Erythroblast (primary cell): Measurements from ENCODE around the gene TFDP1.
A peak's percentile ranks its signal among the peaks of the same experiment; 100 is the strongest.

Experiments
- DNase-seq, 2 experiments: peaks; one replicate each; lab custom pipeline; 2025; lab: John Stamatoyannopoulos, UW
- GATA1 ChIP-seq: IDR thresholded peaks from 2 replicates; pipeline ENCODE4 v1.6.1; 2011; ENCODE audit warnings: low read depth, mild to moderate bottlenecking, control low read depth, low read length, moderate library complexity
- POLR2A ChIP-seq: IDR thresholded peaks from 2 replicates; pipeline ENCODE4 v1.6.1; 2011; ENCODE audit warnings: mild to moderate bottlenecking, low read length

TFDP1 gene

DNA sequence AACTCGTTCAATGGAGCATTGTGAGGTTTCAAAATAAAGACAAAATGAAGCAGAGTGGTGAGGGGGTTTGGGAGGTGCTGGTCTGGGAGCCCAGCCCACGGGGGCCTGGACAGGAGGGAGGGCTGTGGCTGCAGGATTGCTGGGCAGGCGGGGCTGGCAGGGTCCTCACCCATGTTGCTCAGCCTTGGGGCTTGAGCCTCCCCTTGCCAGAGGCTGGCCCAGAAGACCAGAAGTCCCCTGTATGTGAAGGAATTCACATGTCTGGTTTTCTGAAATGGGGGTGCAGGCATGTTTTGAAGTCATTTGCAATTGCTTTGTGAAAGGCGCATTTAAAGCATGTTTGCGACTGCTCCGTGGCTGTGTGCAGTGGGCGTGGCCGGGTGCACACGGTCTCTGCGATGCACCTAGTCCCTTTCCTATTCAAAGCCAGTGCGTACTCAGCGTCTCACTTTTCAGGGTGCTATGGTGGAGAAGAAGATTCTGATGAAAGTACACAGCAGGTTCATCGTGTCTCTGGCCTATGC, 84.7 kb downstream of the TFDP1 start:
- TF ChIP-seq POLR2A (no peak), GATA1 (no peak)

DNA sequence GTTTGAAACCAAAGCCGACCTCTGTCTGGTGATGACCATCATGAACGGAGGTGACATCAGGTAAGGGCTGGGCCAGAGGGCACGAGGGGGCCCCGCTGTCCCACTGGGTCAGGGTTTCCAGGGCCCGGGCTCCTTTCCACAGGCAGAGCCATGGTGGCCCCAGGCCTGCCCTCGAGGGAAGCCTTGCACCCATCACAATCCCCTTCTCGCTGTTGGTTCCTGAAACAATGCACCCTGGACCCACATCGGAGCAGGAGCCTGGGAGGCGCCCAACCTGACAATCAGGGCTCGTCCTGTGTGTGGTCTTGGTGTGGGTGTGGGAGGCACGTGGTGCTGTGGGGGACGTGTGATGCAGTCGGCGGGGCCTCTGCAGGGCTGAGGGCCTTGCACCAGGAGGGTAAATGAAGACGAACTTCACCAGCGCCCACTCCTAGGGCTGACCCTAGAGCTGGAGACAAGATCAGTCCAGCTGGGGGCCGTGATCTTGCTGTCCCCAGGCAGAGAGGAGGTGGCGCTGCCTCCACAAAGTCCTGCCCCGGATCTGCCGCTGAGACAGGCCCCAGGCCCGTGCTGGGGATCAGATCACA, 85.3 kb downstream of the TFDP1 start:
- no peak for TF ChIP-seq POLR2A
- DNase-seq, result no peak

More for the DNA sequence above, 84.7 kb downstream of the TFDP1 start:
- no peak for DNase-seq

DNA sequence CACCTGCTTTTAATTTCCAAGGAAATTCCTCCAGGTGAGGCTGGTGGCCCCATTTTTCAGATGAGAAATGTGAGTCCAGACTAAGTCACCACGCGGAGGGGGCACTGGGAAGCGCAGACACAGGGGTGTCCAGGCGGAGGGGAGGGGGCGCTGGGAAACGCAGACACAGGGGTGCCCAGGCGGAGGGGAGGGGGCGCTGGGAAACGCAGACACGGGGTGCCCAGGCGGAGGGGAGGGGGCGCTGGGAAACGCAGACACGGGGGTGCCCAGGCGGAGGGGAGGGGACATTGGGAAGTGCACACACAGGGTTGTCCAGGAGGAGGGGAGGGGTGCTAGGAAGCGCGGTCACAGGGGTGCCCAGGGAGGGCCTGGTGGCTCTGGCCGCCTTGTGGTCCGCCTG, 86.0 kb downstream of the TFDP1 start:
- no peak for TF ChIP-seq POLR2A
- no peak for TF ChIP-seq GATA1
- DNase-seq, result no peak

DNA sequence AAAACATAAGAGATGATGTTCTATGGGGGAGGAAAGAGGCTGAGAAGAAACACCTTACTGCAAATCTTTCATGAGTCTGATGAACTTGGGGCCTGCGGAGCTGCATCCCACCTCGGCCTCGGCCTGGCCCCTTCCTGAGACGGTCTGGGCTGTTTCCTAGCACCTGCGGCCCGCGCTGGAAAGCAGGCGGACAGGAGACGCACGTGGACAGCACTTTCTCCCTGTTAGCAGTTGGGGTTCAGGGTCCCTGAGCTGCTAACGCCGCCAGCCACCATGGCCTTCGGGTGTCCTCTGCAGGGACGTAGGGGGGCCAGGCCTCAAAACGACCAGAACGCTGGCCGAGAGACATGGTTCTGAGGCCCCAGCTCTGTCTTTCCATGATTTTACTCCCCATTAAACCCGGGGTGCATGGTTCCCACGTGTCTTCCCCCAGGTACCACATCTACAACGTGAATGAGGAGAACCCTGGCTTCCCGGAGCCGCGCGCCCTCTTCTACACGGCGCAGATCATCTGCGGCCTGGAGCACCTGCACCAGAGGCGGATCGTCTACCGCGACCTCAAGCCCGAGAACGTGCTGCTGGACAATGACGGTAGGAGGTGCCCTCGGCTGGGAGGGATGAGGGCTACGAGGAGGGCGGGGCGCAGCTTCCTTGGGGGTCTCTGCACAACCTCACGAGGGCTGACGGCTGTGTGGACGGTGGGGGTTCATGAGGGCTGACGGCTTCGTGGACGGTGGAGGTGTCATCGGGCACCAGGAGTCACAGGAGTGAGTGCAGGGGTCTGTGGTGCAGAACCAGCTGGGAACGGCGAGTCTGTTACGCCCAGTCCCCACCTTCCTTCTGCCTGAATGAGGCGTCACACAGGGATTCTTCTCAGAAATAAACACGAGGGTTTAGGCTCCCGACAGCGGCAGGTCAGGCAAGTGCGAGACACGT, 86.8 kb downstream of the TFDP1 start:
- DNase-seq, result no peak

DNA sequence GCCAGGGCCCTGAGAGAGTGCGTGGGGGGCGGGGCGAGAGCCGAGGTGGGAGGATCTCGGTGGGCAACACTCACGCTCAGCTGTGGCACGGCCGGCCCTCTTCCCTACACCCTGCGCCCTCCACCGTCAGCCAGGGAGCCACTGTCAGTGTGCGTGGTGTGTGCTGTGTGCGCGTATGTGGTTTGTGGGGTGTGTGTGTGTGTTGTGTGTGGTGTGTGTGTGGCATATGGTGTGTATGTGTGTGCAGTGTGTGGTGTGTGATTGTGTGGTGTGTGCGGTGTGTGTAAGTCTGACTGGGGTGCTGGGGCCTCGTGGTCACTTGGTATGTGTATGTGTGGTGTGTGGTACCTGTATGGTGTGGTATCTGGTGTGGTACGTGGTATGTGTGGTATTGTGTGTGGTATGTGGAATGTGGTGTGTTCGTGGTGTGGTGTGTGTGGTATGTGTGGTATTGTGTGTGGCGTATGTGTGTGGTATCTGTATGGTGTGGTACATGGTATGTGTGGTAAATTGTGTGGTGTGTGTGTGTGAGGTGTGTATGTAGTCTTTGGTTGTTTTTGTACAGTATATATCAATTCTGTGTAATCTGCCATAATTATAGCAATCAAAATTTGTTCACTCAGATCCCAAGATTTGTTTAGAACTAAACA, 87.6 kb downstream of the TFDP1 start:
- TF ChIP-seq GATA1, result no peak
- DNase-seq, result peak in 1 of 2 experiments; percentile 25

More for the DNA sequence above, 86.8 kb downstream of the TFDP1 start:
- TF ChIP-seq GATA1 (no peak), POLR2A (no peak)
